Non-pigmented ciliary epithelial cell (primary cell): ENCODE data around the gene NACAD.

Experiments used
- DNase-seq: peaks from one replicate; pipeline ENCODE4 v3.0.0-alpha.2; 2010; ENCODE audit warnings: low read depth

Gene NACAD, protein sequence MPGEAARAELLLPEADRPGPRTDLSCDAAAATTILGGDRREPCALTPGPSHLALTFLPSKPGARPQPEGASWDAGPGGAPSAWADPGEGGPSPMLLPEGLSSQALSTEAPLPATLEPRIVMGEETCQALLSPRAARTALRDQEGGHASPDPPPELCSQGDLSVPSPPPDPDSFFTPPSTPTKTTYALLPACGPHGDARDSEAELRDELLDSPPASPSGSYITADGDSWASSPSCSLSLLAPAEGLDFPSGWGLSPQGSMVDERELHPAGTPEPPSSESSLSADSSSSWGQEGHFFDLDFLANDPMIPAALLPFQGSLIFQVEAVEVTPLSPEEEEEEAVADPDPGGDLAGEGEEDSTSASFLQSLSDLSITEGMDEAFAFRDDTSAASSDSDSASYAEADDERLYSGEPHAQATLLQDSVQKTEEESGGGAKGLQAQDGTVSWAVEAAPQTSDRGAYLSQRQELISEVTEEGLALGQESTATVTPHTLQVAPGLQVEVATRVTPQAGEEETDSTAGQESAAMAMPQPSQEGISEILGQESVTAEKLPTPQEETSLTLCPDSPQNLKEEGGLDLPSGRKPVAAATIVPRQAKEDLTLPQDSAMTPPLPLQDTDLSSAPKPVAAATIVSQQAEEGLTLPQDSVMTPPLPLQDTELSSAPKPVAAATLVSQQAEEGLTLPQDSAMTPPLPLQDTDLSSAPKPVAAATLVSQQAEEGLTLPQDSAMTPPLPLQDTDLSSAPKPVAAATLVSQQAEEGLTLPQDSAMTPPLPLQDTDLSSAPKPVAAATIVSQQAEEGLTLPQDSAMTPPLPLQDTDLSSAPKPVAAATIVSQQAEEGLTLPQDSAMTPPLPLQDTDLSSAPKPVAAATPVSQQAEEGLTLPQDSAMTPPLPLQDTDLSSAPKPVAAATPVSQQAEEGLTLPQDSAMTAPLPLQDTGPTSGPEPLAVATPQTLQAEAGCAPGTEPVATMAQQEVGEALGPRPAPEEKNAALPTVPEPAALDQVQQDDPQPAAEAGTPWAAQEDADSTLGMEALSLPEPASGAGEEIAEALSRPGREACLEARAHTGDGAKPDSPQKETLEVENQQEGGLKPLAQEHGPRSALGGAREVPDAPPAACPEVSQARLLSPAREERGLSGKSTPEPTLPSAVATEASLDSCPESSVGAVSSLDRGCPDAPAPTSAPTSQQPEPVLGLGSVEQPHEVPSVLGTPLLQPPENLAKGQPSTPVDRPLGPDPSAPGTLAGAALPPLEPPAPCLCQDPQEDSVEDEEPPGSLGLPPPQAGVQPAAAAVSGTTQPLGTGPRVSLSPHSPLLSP (N-terminal part only)

DNA sequence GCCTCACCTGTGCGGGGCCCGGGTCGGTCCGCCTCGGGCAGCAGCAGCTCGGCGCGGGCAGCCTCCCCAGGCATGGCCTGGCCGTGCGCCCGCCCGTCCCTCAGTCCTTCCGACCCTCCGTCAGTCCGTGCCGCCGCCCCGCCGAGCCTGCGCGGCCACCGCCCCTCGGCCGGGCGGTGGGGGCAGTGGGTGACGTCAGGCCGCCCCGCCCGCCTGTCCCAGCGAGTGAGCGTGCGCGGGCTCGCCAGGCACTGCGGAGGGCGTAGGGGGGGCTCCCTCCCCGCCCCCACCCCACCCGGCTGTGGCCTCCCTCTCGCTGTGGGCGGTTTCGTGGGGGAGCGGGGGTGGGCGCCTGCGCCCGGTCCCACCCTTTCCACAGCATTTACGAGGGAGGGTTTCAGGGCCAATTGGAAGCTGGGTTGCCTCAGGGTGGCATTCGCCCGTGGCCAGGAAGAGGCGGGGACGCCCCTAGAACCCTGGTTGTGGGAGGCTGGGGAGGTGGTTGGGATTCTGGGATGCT is at the start of gene NACAD:
Gene NACAD (minus strand): TSS at position 149 of the 520 bp plus-strand sequence. CDS start 75 bp downstream, at position 74.
- DNase-seq: no peak

DNA sequence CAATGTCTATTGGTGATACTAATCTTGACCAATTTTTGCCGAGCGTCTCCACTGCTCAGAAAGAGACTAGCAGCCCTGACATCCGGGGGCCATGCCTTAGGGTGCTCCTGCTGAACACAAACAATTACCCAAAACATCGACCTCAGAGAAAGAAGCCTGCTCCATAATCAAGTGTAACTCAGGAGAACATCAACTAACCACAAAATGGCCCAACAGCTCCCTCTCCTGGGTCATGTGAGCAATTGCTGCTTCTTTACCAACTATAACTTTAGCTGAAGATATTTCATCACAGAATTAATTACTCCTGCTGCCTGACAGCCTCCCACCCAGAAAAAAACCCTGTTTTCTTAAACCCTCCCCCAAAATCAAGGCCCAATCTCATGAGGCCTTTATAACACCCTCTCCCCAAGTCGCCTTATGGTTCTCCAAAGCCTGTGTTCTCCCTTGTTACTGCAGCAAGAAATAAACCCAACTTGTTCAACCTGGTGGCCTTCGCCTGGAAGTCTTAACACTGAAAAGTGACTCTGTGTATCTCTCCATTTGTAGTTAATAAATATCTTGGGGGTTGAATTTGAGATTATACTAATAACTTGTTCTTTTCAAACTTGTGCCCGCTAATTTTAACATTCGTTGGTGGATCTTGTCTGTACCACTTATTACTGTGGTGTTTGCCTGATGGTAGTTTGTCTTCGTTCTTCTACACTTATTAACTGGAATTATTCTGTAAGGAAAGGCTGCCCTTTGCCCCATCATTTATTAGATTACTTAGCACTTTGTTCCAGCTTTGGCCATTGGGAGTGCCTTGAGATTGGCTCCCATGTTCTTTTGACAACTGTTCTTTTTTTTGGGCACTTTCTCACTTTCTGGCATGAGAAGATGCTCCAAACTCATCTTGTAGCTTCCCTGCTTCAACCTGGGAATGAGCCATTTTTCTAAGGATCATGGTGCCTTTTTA is 47.6 kb upstream of the NACAD start:
- DNase-seq: peak; percentile 34

DNA sequence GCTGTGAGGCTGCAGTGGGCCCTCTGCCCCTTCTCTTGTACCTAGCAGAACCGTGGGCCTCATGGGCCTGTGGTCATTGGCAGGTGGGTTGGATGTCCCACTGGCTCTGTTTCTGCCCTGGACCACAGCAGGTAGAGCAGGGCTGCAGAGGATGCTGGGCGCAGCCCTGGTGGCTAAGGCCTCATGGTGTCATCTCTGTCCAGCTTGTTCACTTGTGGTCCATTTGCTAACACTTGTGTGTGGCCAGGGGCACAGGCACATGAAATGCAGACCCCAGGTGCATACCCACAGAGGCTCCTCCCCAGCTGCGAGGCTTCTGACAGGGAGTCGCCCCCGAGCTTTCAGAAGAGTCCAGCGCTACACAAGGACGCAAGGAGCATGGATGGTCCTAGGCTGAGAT is 45.1 kb upstream of the NACAD start:
- no peak for DNase-seq

DNA sequence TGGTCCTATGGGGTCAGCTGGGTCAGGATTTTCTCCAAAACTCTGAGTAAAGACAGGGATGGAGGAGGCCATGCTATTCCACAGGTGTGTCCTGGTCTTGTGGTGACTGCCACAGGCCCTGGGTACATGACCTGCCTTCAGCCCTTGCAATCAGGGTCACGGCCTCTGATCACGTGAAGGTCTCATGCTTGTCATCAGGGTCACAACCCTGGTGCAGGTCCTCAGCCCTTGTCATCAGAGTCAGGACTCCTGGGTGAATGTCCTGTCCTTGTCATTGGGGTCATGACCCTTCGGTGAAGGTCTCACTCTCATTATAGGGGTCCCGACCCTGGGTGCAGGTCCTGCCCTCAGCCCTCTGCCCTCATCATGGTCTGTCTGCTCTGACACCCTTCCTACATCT is 44.6 kb upstream of the NACAD start:
- no peak for DNase-seq

DNA sequence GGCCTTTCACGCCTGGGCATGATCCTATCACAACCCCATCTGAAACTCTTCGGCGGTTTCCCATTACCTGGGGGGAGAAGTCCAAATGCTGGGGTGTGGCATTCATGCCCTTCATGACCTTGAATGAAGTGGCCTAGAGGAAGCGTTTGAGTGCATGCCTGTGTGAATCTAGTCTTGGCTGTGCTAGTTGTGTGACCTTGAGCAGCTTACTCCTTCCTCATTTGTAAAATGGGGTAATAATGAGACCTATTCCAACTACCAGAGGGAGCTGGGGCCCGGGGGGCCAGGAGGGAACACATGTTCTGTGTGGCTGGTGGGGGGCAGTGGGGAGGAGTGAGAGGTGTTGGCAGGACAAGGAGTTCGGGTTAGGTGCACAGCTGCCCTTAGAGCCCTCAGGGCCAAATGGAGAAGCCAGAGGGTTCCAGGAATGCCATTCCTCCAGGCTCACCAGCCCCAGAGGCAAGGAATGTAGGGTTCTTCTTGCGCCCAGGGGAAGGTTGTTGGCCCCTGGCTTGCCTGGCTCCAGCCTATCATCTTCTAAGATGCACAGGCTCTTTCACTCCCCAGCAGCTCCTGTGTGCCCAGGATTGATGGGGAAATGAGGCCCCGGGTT is 44.0 kb upstream of the NACAD start:
- DNase-seq: no peak

DNA sequence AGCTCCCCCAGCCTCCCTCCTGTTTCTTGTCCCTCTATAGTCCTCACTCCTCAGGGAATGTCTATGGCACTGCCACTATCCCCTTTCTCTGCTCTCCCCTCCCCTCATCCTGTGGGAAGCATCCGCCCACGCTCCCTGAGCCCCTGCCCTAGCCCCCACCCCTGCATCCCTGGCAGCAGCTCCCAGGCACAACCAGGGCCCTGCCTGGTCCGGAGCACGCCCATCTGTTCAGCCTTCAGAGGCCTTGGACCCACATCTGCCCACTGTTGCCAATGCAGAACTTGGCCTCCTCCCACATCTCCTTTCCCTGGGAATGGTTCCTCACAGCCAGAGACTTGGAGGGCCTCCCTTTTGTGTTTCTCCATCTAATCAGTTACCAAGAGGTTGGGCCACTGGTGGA is 43.1 kb upstream of the NACAD start:
- no peak for DNase-seq

DNA sequence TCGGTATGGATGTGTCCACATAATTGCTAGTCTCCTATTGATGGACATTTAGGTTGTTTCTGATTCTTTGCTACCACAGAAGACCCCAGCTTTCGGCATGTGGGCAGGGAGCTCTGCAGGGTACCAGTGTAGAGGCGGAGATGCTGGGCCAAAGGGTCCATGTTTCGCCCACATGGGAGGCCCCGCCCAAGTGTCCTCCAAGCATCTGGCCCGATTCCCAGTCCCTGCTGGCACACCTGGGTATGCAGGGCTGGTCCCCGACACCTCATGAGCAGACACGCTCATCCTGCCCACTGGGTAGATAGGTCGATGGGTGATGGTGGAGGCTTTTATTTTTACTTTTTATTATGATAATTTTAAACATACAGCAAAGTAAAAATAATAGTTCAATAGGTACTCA is 42.1 kb upstream of the NACAD start:
- DNase-seq: no peak

DNA sequence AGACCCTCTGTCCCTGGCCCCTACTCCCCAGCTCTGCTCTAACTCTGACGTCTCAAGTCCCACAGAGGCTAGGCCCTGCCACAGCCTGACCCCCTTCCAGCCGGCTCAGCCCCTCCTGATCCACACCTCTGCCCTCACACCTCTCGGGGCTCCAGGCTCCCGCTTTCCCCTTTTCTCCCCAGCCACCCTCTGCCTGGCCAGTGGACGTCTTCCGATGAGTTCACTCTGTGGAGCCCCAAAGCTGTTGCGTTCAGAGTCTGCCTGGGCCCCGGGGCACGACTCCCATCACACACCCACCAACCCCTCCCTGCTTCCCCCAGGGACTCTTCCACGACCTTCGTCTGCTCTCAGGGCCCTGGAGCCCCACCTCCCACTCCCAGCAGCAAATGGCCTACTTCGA is 41.1 kb upstream of the NACAD start:
- no peak for DNase-seq

DNA sequence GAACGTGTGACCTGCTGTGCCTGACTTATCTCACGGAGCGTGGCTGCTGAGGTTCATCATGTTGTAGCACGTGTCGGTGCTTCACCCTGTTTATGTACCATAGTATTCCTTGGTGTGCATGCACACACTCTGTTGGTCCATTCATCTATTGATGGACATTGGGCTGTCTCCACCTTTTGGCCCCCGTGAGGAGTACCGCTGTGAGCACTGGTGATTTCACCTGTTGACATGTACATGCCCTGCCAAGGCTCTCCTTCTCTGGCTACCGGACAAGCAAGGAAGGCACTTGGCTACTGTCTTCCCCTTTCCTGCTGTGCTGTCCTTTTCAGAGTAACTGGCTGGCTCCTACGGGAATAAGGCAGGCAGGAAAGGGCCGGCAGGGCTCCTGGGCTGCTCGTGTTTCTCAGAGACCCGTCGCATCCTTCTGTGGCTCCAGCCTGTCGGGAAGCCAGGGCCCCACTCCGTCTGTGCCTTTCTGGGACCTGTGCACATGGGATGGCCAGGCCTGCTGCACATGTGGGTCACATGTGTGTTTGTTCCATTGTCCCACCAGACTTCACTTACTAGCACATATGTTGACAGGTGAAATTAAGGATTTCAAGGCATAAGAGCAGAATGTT is 40.5 kb upstream of the NACAD start:
- DNase-seq: no peak

DNA sequence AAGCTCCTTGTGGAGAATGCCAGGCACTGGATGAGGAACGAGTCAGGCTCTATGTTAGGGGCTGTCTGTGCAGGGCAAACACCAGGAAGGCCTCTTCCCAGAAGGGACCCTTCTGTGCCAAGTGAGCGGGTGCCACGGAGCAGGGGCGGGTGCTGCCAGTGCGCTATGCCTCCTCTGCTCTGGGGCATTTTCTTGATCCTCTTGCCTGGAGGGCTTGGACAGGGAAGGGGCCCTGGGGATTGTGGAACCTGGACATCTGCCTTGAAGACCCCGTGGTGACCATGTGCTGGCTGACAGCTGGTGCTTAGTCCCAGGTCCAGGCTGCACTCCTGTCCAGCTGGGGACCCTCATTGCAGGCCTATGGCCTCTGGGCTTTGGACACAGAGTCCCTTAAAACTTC is 38.2 kb upstream of the NACAD start:
- DNase-seq: no peak

DNA sequence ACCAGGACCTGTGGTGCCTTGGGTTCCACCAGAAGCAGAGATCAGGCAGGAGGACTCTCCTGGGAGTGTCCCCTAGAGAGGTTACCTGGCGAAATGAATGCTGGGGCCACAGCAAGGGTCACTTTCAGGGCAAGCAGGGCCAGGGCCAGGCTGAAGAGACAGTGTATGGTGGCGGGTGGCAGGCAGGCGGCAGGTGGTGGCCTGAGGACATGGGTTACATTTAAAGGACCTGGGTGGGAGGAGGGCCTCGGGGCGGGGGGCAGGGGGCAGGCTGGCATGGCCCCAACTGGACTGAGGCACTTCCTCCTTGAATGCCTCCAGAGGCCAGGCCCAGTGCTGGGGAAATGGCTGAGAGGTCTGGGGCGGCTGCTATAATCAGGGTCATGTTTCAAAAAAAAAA is 37.4 kb upstream of the NACAD start:
- DNase-seq: no peak

DNA sequence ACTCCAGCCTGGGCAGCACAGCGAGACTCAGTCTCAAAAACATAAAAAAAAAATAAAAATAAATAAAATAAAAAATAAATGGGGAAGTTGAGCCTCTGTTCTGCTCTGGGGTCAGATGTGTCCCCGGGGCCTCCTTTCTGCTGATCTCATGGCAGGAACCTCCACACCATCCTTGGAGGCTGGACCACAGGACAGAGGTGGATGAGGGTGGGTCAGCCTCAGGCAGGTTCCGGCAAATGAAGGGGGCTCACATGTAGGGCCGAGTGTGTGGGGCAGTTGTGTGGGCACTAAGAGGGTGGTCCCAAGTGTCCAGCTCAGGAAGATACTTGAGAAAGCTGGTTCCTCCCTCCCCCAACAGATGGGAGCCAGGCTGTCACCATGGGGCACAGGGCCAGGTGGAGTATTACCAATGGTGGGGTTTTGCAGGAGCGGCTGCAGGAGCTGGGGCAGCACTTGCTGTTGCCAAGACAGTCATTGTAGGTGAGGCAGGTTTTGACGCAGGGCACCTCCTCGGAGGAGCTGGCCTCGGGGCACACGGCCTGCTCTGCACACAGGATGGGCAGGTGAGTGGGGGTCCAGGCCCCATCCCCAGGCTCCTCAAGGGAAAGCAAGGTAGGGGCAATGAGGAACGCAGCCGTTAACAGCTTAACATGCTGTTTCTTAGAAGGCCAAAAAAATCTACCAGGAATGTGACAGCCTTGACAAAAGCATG is 36.6 kb upstream of the NACAD start:
- DNase-seq: no peak

DNA sequence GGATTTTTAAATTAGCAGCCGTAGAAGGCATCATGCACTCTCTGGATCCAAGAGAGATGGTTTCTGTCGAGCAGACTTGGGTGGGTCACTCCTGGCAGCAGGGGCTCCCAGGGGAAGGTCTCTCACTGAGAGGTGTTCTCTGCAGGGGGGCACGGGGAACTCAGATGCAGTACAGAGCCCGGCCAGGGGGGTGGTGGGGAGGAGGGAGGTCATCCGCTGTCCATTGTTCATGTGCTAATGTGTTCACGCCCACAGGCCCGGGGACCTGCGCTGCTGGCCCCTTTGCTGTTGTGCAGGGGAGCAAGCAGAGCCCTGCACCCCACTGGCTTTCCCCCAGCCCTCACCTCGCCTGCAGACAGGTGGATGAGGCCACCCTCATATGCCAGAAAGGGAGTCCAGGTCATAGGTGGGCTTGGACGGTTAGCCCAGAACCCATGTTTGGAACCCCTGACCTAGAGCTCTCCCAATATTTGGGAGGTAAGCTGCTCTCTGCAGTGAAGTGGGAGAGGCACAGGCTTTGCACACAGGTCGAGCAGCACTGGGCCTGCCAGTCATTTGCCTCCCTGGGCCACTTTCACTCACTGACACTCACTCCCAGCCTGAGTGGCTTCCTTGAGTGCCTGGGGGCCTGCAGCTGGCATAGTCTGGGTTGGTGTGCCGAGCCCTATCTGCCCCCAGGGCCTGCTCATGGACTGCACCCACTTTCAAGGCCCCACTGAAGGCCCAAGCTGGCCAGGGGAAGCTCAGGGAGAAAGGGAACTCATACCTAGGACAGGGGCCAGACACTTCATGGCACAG is 35.3 kb upstream of the NACAD start:
- DNase-seq: no peak

DNA sequence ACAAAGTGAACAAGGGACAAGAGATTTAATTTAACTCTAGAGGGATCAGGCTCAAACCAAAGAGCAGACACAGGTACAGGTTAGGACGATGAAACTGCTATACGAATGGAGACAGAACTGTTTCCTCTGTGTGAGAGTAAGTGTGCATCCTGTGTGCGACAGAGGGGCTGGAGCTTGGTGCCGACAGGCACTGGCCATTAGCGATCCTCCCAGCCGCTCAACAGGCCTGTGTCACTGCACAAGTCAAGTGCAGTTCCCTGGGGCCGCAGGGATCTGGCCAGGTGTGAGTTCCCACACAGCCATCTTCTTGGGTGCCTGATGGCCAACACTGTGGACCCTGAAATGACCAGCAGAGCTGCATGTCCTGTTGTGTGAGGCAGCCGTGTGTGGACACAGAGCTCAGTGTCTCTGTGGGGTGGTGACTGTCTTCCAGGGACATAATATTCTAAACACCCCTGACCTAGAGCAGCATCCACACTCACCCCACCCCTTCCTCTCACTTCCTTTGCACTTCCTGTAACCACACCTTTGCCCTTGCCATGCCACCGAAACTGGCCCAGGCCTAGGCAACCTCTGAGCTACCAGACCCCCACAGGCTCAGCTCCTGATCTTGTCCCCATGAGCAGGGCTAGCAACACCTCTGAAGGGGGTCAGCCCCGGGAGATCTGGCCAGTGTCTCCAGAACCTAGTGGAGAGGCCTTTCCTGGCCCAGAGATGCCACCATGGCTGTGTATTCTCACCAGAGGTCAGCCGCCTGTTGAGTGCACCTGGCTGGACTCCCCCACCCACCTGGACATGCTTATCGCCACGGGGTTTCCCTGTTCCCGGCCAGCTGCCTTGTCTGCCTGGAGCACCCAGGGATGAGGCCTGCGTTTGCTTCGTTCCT is 34.4 kb upstream of the NACAD start:
- no peak for DNase-seq

DNA sequence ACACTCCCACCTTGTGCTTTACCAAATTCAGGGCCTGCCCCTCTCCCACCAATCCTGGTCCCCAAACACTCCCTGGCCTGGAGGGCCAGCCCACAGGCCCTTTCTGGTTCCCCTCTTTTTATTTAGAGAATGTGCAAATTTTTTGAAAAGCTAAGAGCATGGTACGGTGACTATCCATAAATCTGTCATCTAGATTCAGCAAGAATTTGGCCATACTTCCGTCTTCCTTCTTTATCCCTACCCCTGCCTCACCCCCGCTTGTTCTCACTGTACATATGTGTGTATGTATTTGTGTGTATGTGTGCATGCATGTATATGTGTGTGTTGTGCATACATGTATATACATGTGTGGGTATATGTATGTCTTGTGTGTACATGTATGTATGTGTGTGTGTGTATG is 30.8 kb upstream of the NACAD start:
- DNase-seq: no peak

DNA sequence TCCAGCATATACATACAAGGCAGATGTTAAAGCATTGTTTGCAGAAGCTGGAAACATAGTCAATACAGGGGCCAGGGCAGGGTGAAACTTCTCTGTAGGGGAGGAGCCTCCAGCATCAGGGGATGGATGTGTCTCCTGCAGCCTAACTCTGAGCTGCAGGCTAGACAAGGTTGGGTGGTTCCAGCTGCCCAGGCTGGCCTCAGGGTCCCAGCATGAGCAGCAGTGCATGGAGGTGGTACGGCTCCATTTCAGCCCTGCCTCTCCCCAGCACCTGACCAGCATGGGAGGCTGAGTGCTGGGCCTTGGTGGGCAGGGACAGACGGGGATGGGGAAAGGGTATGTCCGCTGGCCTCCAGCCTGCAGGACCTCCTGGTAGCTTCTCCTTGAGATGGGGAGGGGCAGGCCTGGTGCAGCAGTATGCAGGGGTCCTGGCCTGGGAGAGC is 30.1 kb upstream of the NACAD start:
- no peak for DNase-seq

DNA sequence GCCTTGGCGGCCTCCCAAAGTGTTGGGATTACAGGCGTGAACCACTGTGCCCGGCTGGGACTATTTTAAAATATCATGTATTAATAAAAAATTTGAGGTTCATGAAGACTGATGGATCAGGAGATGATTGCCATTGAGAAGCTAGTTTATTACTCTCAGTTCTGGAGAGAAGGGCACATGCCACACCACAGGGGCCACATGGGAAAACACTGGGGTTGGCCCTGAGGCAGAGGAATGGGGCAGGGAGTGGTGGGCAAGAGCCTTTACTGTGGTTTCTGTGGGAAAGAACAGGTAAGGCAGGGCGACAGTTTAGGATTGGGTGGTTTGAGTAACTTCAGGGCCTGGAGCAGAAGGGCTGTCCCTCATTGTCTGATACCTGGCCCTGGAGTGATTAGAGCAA is 29.5 kb upstream of the NACAD start:
- no peak for DNase-seq
